Calu3 (cell line): ENCODE measurements around the gene FERMT3. TPM values are rescaled to one million over a fixed set of nuclear protein-coding genes. Genes with fewer than 3 reads are reported as not detected.

ENCODE experiments used
- BruUV-seq: library from RNA; stranded (reverse); fragments of 400-500 nt; replicated peaks from 2 replicates; lab custom pipeline; 2021; lab: Mats Ljungman, UMichigan
- CTCF ChIA-PET: fragments of 300-600 bp; sonication (Branson Sonifier 250); formaldehyde crosslinking; loops from one replicate; lab custom pipeline; 2022; ENCODE audit warnings: antibody characterized with exemption; lab: Charles Lee
- DNase-seq: peaks from one replicate; pipeline ENCODE4 v3.0.0; 2022
- H3K27ac Mint-ChIP-seq: one replicate; pipeline ENCODE4 v1.8.0; 2022; ENCODE audit warnings: mixed read lengths; ENCODE audit not compliant: unreplicated experiment
- H3K27me3 Mint-ChIP-seq: one replicate; pipeline ENCODE4 v1.8.0; 2022; ENCODE audit warnings: mixed read lengths; ENCODE audit not compliant: unreplicated experiment
- H3K36me3 Mint-ChIP-seq: one replicate; pipeline ENCODE4 v1.8.0; 2022; ENCODE audit warnings: mild to moderate bottlenecking, moderate library complexity, mixed read lengths; ENCODE audit not compliant: insufficient read depth, unreplicated experiment
- H3K4me1 Mint-ChIP-seq: one replicate; pipeline ENCODE4 v1.8.0; 2022; ENCODE audit warnings: mild to moderate bottlenecking, low read depth, mixed read lengths; ENCODE audit not compliant: unreplicated experiment
- H3K4me3 Mint-ChIP-seq: one replicate; pipeline ENCODE4 v1.8.0; 2022; ENCODE audit warnings: mild to moderate bottlenecking, low read depth, moderate library complexity, mixed read lengths; ENCODE audit not compliant: unreplicated experiment
- H3K9me3 Mint-ChIP-seq: one replicate; pipeline ENCODE4 v1.8.0; 2022; ENCODE audit warnings: low read depth, mixed read lengths; ENCODE audit not compliant: unreplicated experiment
- CTCF ChIP-seq: fragments of 200-600 bp; IDR thresholded peaks from one replicate; pipeline ENCODE4 v1.8.0; 2022; ENCODE audit warnings: antibody characterized with exemption; ENCODE audit not compliant: unreplicated experiment
- intact Hi-C: fragments of 100-400 bp; cut with micrococcal nuclease; formaldehyde crosslinking; loops from one replicate; pipeline ENCODE4 v1.10.0; 2022; ENCODE audit not compliant: unreplicated experiment
- total RNA-seq: library from RNA; stranded (reverse); gene quantifications from 2 replicates; pipeline ENCODE4 v1.2.3, GENCODE V29; 2022

FERMT3 gene
- total RNA-seq, 1 experiment from 2014 or later, result 16.6 TPM

GRCh38 chr11:64239662-64240434 is 33.3 kb downstream of the FERMT3 start:
- Mint-ChIP-seq H3K36me3 (peaks cover 95% of the 10 kb centered on the region), H3K9me3 (no peaks in the 10 kb centered on the region), H3K27me3 (no peaks in the 10 kb centered on the region), H3K27ac (peak overlapping the region; percentile 89), H3K4me1 (peaks cover 42% of the 10 kb centered on the region), H3K4me3 (peak overlapping the region; percentile 96)
- CTCF ChIA-PET, result interaction anchor here (0.5 kb wide), 1 partner anchor 34 kb away, joined by 3 read pairs; no protein-coding TSS in a partner anchor
- BruUV-seq, result no TSS peak
- DNase-seq, result no peak
- intact Hi-C loops, result loop anchor here (10.0 kb wide), 1 partner anchor 65 kb away; the partner anchor contains the start of genes CATSPERZ and ESRRA
- no peak for TF ChIP-seq CTCF

GRCh38 chr11:64240435-64241240 is 34.1 kb downstream of the FERMT3 start, which contains the start of gene FKBP2:
FKBP2 (plus strand) TSS chr11:64241095; CDS start chr11:64242388, 1,293 bp downstream.
- CTCF ChIA-PET, result interaction anchor here (1.1 kb wide), 2 partner anchors 11 to 28 kb away, joined by 3 to 8 read pairs; partner anchors contain the start of gene PLCB3
- H3K27ac Mint-ChIP-seq, result peak within 1 kb of the TSS; percentile 89
- H3K27me3 Mint-ChIP-seq, result no peaks in the 10 kb centered on the region
- no peaks in the 10 kb centered on the region for H3K9me3 Mint-ChIP-seq
- intact Hi-C loops, result loop anchor here (10.0 kb wide), 1 partner anchor 64 kb away; the partner anchor contains the start of genes CATSPERZ and ESRRA
- peak within 1 kb of the TSS; percentile 96 for H3K4me3 Mint-ChIP-seq
- DNase-seq, result peak; percentile 98
- H3K36me3 Mint-ChIP-seq, result peaks cover 95% of the 10 kb centered on the region
- H3K4me1 Mint-ChIP-seq, result peaks cover 42% of the 10 kb centered on the region
- TF ChIP-seq CTCF, result no peak
- BruUV-seq, result TSS peak; percentile 28

DNA sequence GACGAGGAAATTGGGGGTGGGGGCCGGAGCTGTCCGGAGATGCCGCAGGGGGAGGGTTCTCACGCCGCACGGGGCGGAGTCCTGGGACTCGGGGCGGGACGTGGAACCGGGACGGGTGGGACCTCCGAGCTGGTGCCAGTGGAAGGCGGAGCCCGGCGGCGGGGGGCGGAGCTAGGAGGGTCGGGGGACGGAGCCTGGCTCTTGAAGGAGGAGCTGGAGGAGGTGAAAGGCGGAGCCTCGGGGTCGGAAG is 34.6 kb downstream of the FERMT3 start:
- Mint-ChIP-seq H3K36me3 (peaks cover 95% of the 10 kb centered on the region), H3K4me1 (peaks cover 42% of the 10 kb centered on the region), H3K27me3 (no peaks in the 10 kb centered on the region), H3K4me3 (peak overlapping the region; percentile 96), H3K9me3 (no peaks in the 10 kb centered on the region), H3K27ac (peak overlapping the region; percentile 89)
- no TSS peak for BruUV-seq
- no peak for TF ChIP-seq CTCF
- intact Hi-C loops, result loop anchor here (10.0 kb wide), 1 partner anchor 64 kb away; the partner anchor contains the start of genes CATSPERZ and ESRRA
- CTCF ChIA-PET, result interaction anchor here (1.1 kb wide), 2 partner anchors 11 to 28 kb away, joined by 3 to 8 read pairs; partner anchors contain the start of gene PLCB3
- no peak for DNase-seq
